Measurements from ENCODE around the gene MDFIC.

GRCh38 chr7:115013886-115014285 is 92.0 kb downstream of the MDFIC start:
- TF ChIP-seq CTCF (conservative IDR thresholded peaks at IDR 0.05; ENCODE audit: low read length) (no peak), EZH2phosphoT487 (IDR thresholded peaks at IDR 0.05; ENCODE audit: borderline replicate concordance) (no peak)

Measured in Loucy (cell line).